Stimulated activated CD8-positive, alpha-beta memory T cell treated with anti-CD3 and anti-CD28 coated beads, Interleukin-2, amount 100 ng/mL, for 48 hours (primary cell): ENCODE results near the gene ITPRID1.

Source experiments
- DNase-seq, 2 donors: peaks; one replicate each; pipeline ENCODE4 v3.0.0-alpha.2; 2020; ENCODE audit warnings: low read depth in 2 of 2

The ITPRID1 gene

GRCh38 chr7:31633894-31634494 is 120.1 kb downstream of the ITPRID1 start:
- no peak for DNase-seq

DNA sequence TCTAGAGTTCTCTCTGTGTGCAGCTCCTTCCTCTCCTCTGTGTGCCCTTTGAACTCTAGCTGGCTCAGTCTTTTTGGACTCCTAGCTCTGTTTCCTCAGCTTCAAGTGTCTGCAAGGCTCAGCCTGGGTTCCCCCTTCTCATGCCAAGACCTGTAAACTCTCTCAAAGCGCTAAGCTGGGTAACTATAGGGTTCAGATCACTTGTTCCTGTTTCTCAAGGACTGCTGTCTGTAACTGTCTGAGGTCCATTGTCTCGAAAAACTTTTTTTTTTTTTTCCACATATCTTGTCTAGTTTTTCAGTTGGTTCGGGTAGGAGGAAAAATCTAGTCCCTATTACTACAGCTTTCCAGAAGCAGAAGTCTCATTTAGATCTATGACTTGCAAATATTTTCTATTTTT is 126.5 kb downstream of the ITPRID1 start:
- no peak for DNase-seq

GRCh38 chr7:31642681-31643115 is 128.8 kb downstream of the ITPRID1 start:
- DNase-seq = no peak

- no peak for DNase-seq
These were observed 133.1 kb downstream of the ITPRID1 start for GRCh38 chr7:31646942-31647341.

DNA sequence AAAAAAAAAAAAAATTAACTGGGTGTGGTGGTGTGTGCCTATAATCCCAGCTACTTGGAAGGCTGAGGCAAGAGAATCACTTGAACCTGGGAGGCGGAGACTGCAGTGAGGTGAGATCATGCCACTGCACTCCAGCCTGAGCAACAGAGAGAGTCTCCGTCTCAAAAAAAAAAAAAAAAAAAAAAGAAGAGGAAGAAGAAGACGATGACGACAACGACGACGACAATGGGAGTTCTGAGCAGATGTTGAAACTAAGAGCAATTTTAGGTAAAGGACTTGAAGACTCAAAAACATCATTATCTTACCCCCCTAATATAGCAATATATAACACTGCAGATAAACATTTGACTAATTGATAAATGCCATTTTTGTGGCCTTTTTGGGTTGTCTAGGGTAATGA is 133.6 kb downstream of the ITPRID1 start:
- no peak for DNase-seq

- DNase-seq = no peak
These were observed 134.4 kb downstream of the ITPRID1 start for GRCh38 chr7:31648288-31648687.

DNA sequence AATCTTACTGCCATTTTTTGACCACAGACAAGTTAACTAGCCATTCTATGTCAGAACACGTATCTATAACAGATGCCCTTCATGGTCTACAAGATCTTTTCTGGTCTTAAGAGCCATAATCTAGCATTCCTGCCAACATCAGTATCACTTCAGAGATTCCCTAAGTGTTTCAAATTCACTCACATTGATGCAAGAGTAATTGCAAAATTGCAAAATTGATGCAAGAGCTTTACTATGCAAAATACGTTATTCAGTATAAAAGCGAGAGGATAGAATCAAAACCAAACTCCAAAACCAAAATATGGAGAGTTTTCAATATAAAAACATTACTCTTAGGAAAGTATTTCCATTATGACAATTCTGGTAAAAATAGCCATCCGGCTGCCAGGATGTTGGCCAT is 135.0 kb downstream of the ITPRID1 start:
- DNase-seq = no peak

DNA sequence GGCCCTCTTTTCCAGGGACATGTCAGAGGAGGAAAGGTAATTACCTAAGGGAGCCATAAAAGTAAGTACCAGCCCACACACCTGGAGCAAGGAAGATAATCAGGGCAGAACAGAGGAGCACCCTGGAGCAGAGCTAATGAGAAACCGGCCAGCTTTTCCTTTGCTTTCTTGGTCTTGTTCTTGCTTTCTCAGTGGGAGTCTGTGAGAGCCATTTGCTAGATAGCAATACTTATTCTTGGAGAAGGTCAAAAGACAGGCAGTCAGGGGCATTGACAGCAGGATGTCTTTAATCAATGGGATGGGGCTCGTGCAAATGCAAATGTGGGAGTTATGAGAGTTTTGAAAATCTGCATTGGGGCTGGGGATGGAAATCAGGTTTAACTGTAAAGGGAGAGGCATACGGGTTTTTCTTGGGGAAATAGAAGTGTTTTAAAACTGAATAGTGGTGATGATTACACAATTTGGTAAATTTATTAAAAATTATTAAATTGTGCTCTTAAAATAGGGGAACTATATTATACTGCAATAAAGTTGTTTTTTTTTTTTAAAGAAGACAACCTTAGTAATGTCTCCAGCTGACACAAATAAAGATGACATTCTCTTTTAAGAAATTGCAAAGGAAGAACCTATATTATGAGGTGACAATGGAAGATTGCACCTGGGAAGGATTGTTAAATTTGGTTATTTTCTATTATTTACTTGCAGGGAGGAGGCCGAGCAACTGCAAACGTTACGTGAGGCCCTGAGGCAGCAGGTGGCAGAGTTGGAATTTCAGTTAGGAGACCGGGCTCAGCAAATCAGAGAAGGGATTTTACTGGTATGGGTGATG is 137.6 kb downstream of the ITPRID1 start:
- DNase-seq = no peak

DNA sequence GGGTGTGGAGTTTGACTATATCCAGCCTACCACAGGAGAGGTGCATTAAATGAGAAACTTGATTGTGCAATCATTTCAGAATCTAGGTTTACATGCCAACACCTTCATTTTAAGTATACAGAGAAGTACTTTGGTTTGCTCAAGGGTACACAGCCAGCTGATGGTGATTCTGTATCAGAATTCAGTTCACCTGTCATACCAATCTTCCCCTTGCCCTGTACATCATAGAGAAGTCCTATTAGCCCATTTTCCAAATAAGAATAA is 138.1 kb downstream of the ITPRID1 start:
- DNase-seq = no peak

DNA sequence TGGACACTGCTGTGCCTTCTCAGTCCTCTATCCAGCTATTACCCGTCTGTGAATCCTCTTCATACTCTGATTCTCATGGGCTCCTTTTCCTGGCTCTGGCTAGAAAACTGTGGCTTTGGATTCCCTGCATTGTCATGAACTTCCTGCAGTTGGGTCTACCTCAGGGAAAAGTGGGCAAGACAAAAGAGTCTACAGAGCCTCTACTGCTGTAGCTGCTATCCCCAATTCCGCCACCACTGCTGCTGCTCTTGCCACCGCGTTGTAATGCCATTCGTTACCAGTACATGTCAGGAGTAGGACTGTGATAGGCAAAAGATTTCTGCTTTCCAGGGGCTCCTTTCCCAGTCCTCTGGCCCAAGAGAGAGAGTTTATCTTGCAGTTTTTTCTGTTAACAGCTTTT is 149.2 kb downstream of the ITPRID1 start:
- no peak for DNase-seq

DNA sequence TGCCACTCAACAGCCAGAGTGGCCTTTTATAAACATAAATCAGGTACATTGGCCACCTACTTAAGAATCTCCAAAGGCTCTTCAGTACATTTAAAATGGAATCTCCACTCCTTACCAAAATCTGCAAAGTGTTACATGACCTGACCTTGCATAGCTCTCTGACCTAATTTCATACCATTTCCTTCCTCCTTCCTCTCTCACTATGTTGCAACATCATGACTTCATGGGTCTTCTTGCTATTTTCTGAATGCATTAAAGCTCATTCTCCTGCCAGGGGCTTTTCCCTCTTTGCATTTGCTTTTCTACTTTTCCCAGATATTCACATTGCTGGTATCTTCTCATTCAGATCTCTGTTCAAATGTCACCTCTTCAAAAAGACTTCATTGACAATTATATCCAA is 151.0 kb downstream of the ITPRID1 start:
- DNase-seq = no peak

GRCh38 chr7:31665546-31665945 is 151.7 kb downstream of the ITPRID1 start:
- DNase-seq = no peak

GRCh38 chr7:31669461-31669860 is 155.6 kb downstream of the ITPRID1 start:
- no peak for DNase-seq

DNA sequence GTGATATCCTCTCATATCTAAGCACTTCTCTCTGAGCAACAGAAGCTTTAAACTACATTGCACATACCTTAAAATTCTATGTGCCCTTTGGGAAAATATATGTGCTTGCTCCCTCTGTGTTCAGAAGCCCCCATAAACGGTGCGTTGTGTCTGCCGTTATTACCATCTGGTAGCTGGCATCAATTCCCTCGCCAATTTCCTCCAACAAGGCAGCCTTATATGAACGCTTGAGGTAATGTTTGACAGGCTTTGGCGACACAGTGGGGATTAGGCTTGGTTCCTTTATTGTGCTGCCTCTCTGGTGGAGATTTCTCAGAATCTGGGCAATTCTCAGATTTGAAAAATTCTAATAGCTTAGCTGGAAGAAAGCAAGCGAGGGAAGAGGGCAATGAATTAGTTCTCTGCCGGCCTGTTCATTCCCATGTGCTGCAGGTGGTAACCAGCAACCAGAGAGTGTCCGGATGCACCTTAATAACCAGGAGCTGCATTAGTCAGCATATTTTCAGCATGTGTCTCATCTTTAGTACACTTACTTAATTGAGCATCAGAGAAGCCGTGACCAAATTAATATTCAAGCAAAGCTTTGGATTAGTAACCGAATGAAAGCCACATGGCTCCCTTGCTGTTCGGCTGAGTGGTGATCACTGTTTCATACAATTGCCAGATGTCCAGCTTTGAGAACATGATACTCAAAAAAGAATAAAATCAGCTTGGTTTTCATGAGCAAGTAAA is 165.8 kb downstream of the ITPRID1 start:
- no peak for DNase-seq

DNA sequence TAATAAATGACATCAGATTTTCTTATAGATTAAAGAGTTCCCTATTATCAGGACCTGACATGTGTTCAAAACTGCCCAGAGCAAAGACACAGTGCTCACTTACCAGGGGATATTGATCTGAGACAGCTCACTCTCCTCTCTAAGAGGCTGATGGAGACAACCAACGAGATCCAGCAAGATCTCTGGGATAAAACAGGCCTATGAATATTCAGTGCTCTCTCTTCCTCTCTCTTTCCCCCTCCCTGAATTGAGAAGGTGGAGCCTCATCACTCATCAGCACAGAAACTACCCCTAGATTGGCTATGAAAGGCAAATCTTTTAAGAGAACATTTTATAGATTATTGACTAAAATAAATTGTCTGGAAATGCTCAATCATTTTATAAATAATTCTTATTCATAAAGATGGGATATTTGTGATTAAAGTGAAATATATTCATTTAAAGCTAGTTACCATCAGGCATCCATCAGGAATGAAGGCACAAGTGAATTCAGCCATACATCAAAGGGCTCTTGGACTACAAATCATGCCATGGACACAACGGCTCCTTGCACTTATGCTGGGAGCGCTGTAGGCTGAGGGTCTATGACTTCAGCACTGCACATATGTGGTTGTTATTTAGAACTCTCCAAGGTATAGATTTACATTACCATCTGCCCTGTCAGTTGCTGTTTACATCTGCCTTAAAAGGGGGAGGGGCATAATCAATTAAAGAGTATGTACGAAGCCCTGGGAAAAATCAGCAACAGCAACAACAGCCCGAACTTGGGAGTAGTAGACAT is 169.7 kb downstream of the ITPRID1 start:
- DNase-seq = no peak

- DNase-seq = no peak
These were observed 173.3 kb downstream of the ITPRID1 start, which contains the start of gene PPP1R17 for GRCh38 chr7:31687024-31687748. Gene PPP1R17 (plus strand): TSS chr7:31687215. CDS start chr7:31692442, 5,227 bp downstream.

GRCh38 chr7:31688372-31688771 is 174.5 kb downstream of the ITPRID1 start:
- DNase-seq = no peak

- no peak for DNase-seq
These were observed 175.1 kb downstream of the ITPRID1 start for GRCh38 chr7:31688996-31689395.

GRCh38 chr7:31690935-31691334 is 177.0 kb downstream of the ITPRID1 start:
- no peak for DNase-seq

GRCh38 chr7:31692451-31692850 is 178.6 kb downstream of the ITPRID1 start:
- no peak for DNase-seq

DNA sequence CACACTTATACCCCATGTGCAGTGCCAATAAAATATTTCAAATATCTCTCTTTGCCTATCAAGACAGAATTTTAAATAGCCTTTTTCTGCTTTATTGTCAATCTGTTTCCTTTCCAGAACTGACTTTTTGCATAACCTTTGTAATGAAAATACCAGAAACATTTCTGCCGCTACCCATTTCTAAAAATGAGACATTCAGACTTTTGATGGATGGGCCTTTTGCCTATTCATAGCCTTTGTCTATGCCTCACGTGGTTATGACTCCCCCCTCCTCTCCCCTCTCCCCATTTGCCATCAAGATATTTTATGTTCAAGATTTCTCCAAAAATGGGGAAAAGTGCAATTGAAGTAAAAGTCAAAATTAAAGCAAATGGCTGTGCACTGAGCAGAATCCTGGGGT is 179.0 kb downstream of the ITPRID1 start:
- DNase-seq = no peak
